GM18519 (cell line): ENCODE data around the gene SH2D3C.

Experiments used
- ATAC-seq: cut with Tn5 transposase; IDR thresholded peaks from one replicate; pipeline ENCODE4 v1.9.1; 2021; ENCODE audit warnings: mild to moderate bottlenecking, moderate library complexity; ENCODE audit not compliant: unreplicated experiment, low FRiP score

Gene SH2D3C

GRCh38 chr9:127703289-127703946, 75.0 kb downstream of the SH2D3C start:
- ATAC-seq: no peak

GRCh38 chr9:127700594-127701255, 77.7 kb downstream of the SH2D3C start:
- no peak for ATAC-seq

- no peak for ATAC-seq
These were observed 78.3 kb downstream of the SH2D3C start for GRCh38 chr9:127700140-127700539.

- peak; percentile 51 for ATAC-seq
These were observed 79.3 kb downstream of the SH2D3C start for GRCh38 chr9:127698985-127699670.

GRCh38 chr9:127698386-127698785, 80.1 kb downstream of the SH2D3C start:
- ATAC-seq: no peak

GRCh38 chr9:127697575-127697974, 80.9 kb downstream of the SH2D3C start:
- ATAC-seq: no peak

- ATAC-seq: no peak
These were observed 83.4 kb downstream of the SH2D3C start for GRCh38 chr9:127694890-127695720.

GRCh38 chr9:127693697-127694096, 84.8 kb downstream of the SH2D3C start:
- no peak for ATAC-seq

GRCh38 chr9:127693143-127693542, 85.3 kb downstream of the SH2D3C start:
- ATAC-seq: no peak

GRCh38 chr9:127692071-127692470, 86.4 kb downstream of the SH2D3C start:
- no peak for ATAC-seq

- ATAC-seq: no peak
These were observed 87.7 kb downstream of the SH2D3C start for GRCh38 chr9:127690735-127691134.

GRCh38 chr9:127689329-127690000, 89.0 kb downstream of the SH2D3C start:
- no peak for ATAC-seq
